Activated CD4-positive, alpha-beta memory T cell treated with anti-CD3 and anti-CD28 coated beads for 36 hours (primary cell): Measurements from ENCODE around the gene SPATC1L. TPM values are rescaled to one million over a fixed set of nuclear protein-coding genes. Genes with fewer than 3 reads are reported as not detected.

Experiments
- CTCF ChIA-PET: fragments of 350-600 bp; sonication (Branson Sonifier 250); formaldehyde crosslinking; loops from one replicate; lab custom pipeline; 2021; ENCODE audit warnings: antibody characterized with exemption, inconsistent platforms; lab: Charles Lee
- POLR2A ChIA-PET: fragments of 350-600 bp; sonication (Branson Sonifier 250); formaldehyde crosslinking; loops from one replicate; lab custom pipeline; 2021; ENCODE audit warnings: antibody characterized with exemption; lab: Charles Lee
- DNase-seq: peaks from one replicate; pipeline ENCODE4 v3.0.0-alpha.2; 2020
- H3K27ac Mint-ChIP-seq: one replicate; pipeline ENCODE4 v1.8.0; 2021; ENCODE audit warnings: mixed read lengths
- H3K27me3 Mint-ChIP-seq: one replicate; pipeline ENCODE4 v1.8.0; 2021; ENCODE audit warnings: mixed read lengths
- H3K36me3 Mint-ChIP-seq: one replicate; pipeline ENCODE4 v1.8.0; 2021; ENCODE audit warnings: mixed read lengths
- H3K4me1 Mint-ChIP-seq: one replicate; pipeline ENCODE4 v1.8.0; 2021; ENCODE audit warnings: low read depth, mixed read lengths
- H3K4me3 Mint-ChIP-seq: one replicate; pipeline ENCODE4 v1.8.0; 2021; ENCODE audit warnings: mild to moderate bottlenecking, mixed read lengths
- H3K9me3 Mint-ChIP-seq: one replicate; pipeline ENCODE4 v1.8.0; 2021; ENCODE audit warnings: mixed read lengths
- intact Hi-C: fragments of 100-400 bp; cut with micrococcal nuclease; formaldehyde crosslinking; loops from one replicate; pipeline ENCODE4 v1.15.1; 2023
- total RNA-seq, 2 experiments: library from RNA; stranded (reverse); gene quantifications; one replicate each; pipeline ENCODE4 v1.2.3, GENCODE V29; 2021

Gene SPATC1L
- total RNA-seq, 2 experiments from 2014 or later = 5.7 to 6.7 TPM

- no peaks in the 10 kb centered on the region for H3K27me3 Mint-ChIP-seq
- H3K36me3 Mint-ChIP-seq = no peaks in the 10 kb centered on the region
- intact Hi-C loops = no loop called here
- no peaks in the 10 kb centered on the region for H3K4me1 Mint-ChIP-seq
- H3K4me3 Mint-ChIP-seq = no peak overlapping the region
- H3K27ac Mint-ChIP-seq = no peak overlapping the region
- ChIA-PET CTCF (no interaction called here), POLR2A (no interaction called here)
- no peaks in the 10 kb centered on the region for H3K9me3 Mint-ChIP-seq
- no peak for DNase-seq
Observed at GRCh38 chr21:46122758-46123683, 61.2 kb downstream of the SPATC1L start.

DNA sequence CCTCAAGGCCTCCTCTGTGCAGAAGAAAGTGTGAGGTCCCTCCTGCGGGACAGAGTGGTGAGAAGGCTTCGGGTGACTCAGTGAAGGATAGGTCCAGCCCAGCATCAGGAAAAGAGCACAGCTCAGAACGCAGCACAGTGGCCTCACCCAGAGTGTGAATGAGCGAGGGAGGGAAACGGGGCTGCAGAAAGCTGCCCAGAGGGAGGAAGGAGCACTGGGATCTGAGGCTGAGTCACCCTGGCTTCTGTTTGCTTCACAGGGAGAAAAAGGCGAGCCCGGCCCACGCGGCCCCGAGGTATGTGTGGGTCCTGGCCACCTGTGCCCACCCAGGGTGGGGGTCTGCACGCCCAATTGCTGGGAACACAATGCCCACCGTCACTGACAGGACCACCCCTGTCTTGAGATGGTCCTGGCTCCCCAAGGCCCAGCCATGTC is 62.0 kb downstream of the SPATC1L start:
- no peak for DNase-seq
- no peaks in the 10 kb centered on the region for H3K9me3 Mint-ChIP-seq
- no peaks in the 10 kb centered on the region for H3K4me1 Mint-ChIP-seq
- POLR2A ChIA-PET = no interaction called here
- no peaks in the 10 kb centered on the region for H3K27me3 Mint-ChIP-seq
- H3K36me3 Mint-ChIP-seq = no peaks in the 10 kb centered on the region
- H3K4me3 Mint-ChIP-seq = no peak overlapping the region
- intact Hi-C loops = no loop called here
- H3K27ac Mint-ChIP-seq = no peak overlapping the region
- CTCF ChIA-PET = no interaction called here

DNA sequence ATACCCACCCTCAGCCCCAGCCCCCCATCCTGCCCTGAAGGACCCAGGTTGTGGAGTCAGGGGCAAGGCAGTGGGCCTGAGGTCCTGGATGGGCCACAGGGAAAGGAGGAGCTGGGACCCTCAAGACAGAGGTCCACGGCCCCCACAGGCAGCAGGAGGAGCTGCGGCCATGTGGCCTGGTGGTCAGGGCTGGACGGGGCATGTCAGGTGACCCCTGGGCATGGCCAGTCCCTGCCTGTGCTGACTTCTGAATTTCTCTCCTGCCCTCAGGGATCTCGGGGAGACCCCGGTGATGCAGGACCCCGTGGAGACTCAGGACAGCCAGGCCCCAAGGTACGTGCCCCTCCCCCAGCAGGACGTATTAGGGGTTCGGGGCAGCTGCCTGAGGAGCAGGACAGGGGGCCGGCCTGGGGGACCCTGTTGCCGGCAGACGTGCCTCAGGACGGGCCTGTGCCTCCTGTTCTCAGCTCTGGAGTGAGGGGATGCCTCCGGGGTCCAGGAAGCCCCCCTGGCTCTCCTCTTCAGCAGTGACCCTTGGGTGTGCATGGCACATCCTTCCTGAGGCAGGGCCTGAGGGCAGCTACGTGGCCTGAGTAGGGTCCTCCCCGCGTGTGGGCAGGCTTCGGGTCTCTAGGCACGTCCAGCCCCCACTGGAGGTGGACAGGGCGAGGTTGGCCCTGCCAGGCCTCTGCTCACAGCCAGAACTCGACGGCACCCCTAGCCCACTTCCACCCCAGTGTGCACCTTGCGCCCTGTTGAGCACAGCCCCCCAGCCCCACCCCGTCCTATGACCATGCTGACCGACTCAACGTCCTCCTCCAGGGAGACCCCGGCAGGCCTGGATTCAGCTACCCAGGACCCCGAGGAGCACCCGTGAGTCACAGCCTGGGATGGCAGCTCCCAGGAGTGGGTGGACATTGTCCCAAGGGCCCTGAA is 62.7 kb downstream of the SPATC1L start:
- Mint-ChIP-seq H3K27me3 (no peaks in the 10 kb centered on the region), H3K4me3 (no peak overlapping the region), H3K9me3 (no peaks in the 10 kb centered on the region), H3K27ac (no peak overlapping the region), H3K36me3 (no peaks in the 10 kb centered on the region), H3K4me1 (no peaks in the 10 kb centered on the region)
- CTCF ChIA-PET = no interaction called here
- DNase-seq = no peak
- intact Hi-C loops = no loop called here
- POLR2A ChIA-PET = no interaction called here

- intact Hi-C loops = no loop called here
- H3K27me3 Mint-ChIP-seq = no peaks in the 10 kb centered on the region
- no peaks in the 10 kb centered on the region for H3K9me3 Mint-ChIP-seq
- CTCF ChIA-PET = no interaction called here
- H3K4me3 Mint-ChIP-seq = no peak overlapping the region
- no peak overlapping the region for H3K27ac Mint-ChIP-seq
- no peaks in the 10 kb centered on the region for H3K4me1 Mint-ChIP-seq
- POLR2A ChIA-PET = no interaction called here
- no peaks in the 10 kb centered on the region for H3K36me3 Mint-ChIP-seq
- no peak for DNase-seq
Observed at GRCh38 chr21:46120301-46121285, 63.7 kb downstream of the SPATC1L start.

- no peak overlapping the region for H3K27ac Mint-ChIP-seq
- no peaks in the 10 kb centered on the region for H3K36me3 Mint-ChIP-seq
- no peaks in the 10 kb centered on the region for H3K27me3 Mint-ChIP-seq
- intact Hi-C loops = no loop called here
- no peaks in the 10 kb centered on the region for H3K9me3 Mint-ChIP-seq
- DNase-seq = no peak
- POLR2A ChIA-PET = no interaction called here
- H3K4me3 Mint-ChIP-seq = no peak overlapping the region
- no peaks in the 10 kb centered on the region for H3K4me1 Mint-ChIP-seq
- CTCF ChIA-PET = no interaction called here
Observed at GRCh38 chr21:46119637-46120271, 64.5 kb downstream of the SPATC1L start.

DNA sequence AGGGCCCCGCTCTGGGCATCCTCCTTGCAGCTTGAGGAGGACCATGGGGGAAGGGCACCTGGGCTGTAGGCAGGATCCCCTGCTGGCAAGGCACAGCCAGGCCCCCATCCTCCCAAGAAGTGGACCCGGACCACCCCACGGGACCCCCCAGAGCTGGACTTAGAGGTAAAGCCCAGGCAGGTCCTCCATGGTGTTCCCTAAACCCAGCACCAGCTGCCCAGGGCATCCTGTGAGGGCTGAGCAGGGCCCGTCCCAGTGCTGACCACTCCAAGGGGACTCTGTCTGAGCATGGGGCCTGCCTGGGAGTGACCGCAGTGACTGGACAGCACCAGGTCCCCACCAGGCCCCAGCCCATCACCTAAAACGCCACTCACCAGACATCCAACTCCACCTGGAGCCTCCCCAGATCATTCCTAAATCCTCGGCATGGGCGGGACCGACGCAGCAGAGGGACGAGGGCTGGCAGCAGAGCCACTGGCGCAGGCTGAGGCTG is 65.1 kb downstream of the SPATC1L start:
- H3K36me3 Mint-ChIP-seq = no peaks in the 10 kb centered on the region
- ChIA-PET POLR2A (no interaction called here), CTCF (no interaction called here)
- H3K4me3 Mint-ChIP-seq = no peak overlapping the region
- no peaks in the 10 kb centered on the region for H3K4me1 Mint-ChIP-seq
- H3K9me3 Mint-ChIP-seq = no peaks in the 10 kb centered on the region
- H3K27ac Mint-ChIP-seq = no peak overlapping the region
- no peaks in the 10 kb centered on the region for H3K27me3 Mint-ChIP-seq
- intact Hi-C loops = no loop called here
- DNase-seq = no peak

DNA sequence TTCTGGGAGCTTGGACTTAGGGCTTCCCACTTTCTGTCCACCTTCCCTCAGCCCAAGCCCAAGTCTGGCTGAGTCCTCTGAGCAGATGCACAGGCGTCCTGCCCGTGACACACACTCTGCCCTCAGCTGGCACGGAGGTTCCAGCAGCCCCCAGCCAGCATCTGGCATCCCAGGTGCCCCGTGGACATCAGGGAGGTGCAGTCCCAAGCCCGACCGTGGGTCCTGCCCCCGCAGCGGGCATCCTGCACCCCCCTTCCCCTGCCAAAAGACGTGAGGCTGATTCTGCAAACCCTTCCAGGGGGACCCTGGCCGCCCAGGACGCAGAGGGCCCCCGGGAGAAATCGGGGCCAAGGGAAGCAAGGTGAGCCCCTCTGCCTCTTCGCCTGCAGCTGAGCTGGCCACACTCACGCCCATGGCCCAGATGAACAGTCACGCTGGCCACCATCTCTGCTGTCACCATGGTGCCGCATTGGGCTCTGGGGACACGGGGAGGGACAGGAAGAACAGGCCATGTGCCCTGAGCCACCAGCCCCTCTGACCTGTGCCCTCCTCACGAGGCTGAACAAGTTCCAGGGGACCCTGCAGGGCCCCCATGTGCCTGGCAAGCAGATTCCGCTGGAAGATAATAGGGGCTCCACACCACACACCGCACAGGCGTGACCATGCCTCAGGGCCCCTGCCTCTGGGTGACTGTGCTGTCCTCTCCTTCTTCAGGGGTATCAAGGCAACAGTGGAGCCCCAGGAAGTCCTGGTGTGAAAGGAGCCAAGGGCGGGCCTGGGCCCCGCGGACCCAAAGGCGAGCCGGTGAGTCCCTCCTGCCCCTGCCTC is 65.7 kb downstream of the SPATC1L start:
- Mint-ChIP-seq H3K4me1 (no peaks in the 10 kb centered on the region), H3K27ac (no peak overlapping the region), H3K36me3 (no peaks in the 10 kb centered on the region), H3K4me3 (no peak overlapping the region), H3K9me3 (no peaks in the 10 kb centered on the region), H3K27me3 (no peaks in the 10 kb centered on the region)
- CTCF ChIA-PET = no interaction called here
- POLR2A ChIA-PET = no interaction called here
- intact Hi-C loops = no loop called here
- no peak for DNase-seq

GRCh38 chr21:46117586-46118315 is 66.5 kb downstream of the SPATC1L start:
- no peak overlapping the region for H3K4me3 Mint-ChIP-seq
- POLR2A ChIA-PET = no interaction called here
- H3K9me3 Mint-ChIP-seq = no peaks in the 10 kb centered on the region
- CTCF ChIA-PET = no interaction called here
- no peaks in the 10 kb centered on the region for H3K27me3 Mint-ChIP-seq
- intact Hi-C loops = no loop called here
- no peaks in the 10 kb centered on the region for H3K36me3 Mint-ChIP-seq
- no peak for DNase-seq
- H3K27ac Mint-ChIP-seq = no peak overlapping the region
- H3K4me1 Mint-ChIP-seq = no peaks in the 10 kb centered on the region

DNA sequence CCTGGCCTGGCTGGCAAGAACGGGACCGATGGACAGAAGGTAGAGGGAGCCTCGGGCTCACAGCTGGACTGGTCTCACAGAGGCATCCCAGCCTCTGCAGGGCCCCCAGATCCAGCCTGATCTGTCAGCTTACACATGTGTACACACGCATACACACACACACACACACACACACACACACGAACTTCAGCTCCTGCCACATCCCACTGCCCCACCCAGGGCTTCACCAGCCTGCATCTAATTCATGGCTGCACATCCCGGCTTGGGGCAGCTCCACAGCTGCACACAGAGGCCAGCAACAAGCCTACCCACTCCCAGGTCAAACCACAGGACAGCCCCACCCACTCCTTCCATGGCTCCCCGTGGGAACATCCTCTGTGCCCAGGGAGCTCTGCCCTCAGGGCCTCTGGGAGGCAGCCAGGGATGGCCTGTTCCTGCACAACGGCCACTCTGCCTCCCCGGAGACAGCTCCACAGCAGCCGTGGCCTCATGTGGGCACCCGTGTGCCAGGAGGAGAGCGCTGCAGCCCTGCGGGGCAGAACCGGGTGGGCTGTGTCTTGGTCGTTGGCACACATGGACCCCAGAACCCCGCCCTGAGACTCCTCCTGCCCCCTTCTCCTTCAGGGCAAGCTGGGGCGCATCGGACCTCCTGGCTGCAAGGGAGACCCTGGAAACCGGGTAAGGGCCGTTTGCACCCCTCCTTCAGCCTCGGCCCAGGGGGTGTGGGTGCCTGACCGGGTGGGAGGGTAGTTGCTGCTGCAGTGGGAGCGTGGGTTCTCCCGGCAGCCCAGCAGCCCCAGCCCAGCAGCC is 67.3 kb downstream of the SPATC1L start:
- Mint-ChIP-seq H3K4me1 (no peaks in the 10 kb centered on the region), H3K4me3 (no peak overlapping the region), H3K9me3 (no peaks in the 10 kb centered on the region), H3K36me3 (no peaks in the 10 kb centered on the region), H3K27ac (no peak overlapping the region), H3K27me3 (no peaks in the 10 kb centered on the region)
- no peak for DNase-seq
- ChIA-PET CTCF (no interaction called here), POLR2A (no interaction called here)
- intact Hi-C loops = no loop called here
